HEK293 (cell line): ENCODE results near the gene CEP85L.

ENCODE experiments used
- CTCF ChIA-PET: fragments of 350-600 bp; formaldehyde crosslinking; extraction: SDS; loops from one replicate; lab custom pipeline; 2021; ENCODE audit warnings: antibody characterized with exemption; lab: Yijun Ruan, JAX
- POLR2A ChIA-PET: fragments of 300-600 bp; formaldehyde crosslinking; extraction: SDS; loops from one replicate; lab custom pipeline; 2020; ENCODE audit warnings: antibody characterized with exemption, inconsistent platforms; lab: Yijun Ruan, JAX
- H3K27ac ChIP-seq: fragments of 200-500 bp; sonication (Bioruptor generic); 2 replicates; pipeline ENCODE4 v1.5.1; 2014; ENCODE audit warnings: low read depth, low read length, control low read depth, inconsistent platforms; ENCODE audit errors: extremely low read depth
- H3K36me3 ChIP-seq, 2 experiments: fragments of 200-500 bp in 1 of 2; sonication (Bioruptor generic) in 1 of 2; 1 replicate in 1 of 2; 2 replicates in 1 of 2; pipeline ENCODE4 v1.5.1; 2014 to 2017; ENCODE audit warnings: inconsistent platforms in 2 of 2, low read length in 2 of 2; ENCODE audit not compliant: control insufficient read depth in 2 of 2, insufficient read depth in 1 of 2
- H3K4me1 ChIP-seq: fragments of 200-500 bp; sonication (Bioruptor generic); 2 replicates; pipeline ENCODE4 v1.5.1; 2014; ENCODE audit warnings: mild to moderate bottlenecking, low read length, inconsistent platforms; ENCODE audit not compliant: control insufficient read depth, insufficient read depth
- H3K4me3 ChIP-seq: 2 replicates; pipeline ENCODE4 v1.5.1; 2011; ENCODE audit warnings: low read depth, mild to moderate bottlenecking, control low read depth, low read length, moderate library complexity
- H3K9me3 ChIP-seq: fragments of 200-500 bp; sonication (Bioruptor generic); 2 replicates; pipeline ENCODE4 v1.5.1; 2014; ENCODE audit warnings: low read depth, low read length, inconsistent platforms; ENCODE audit not compliant: control insufficient read depth, insufficient read depth
- IKZF3 ChIP-seq: fragments of 450-650 bp; IDR thresholded peaks from 2 replicates; pipeline ENCODE4 v1.5.0; 2018; ENCODE audit warnings: missing biosample characterization, mild to moderate bottlenecking, missing genetic modification characterization, moderate library complexity
- MZF1 ChIP-seq: fragments of 450-650 bp; formaldehyde crosslinking; IDR thresholded peaks from 2 replicates; pipeline ENCODE4 v1.5.1; 2017; ENCODE audit warnings: missing biosample characterization, missing genetic modification characterization, borderline replicate concordance
- SETDB1 ChIP-seq: IDR thresholded peaks from one replicate; pipeline ENCODE4 v1.6.1; 2017; ENCODE audit warnings: mild to moderate bottlenecking, low read length, moderate library complexity, mixed read lengths; ENCODE audit not compliant: insufficient read length
- SP3 ChIP-seq: fragments of 450-650 bp; formaldehyde crosslinking; IDR thresholded peaks from 2 replicates; pipeline ENCODE4 v1.5.1; 2016; ENCODE audit warnings: missing biosample characterization, missing genetic modification characterization
- ZBTB8A ChIP-seq: fragments of 450-650 bp; formaldehyde crosslinking; IDR thresholded peaks from 2 replicates; pipeline ENCODE4 v1.5.1; 2016; ENCODE audit warnings: missing biosample characterization, missing genetic modification characterization
- ZFP69B ChIP-seq: fragments of 450-650 bp; formaldehyde crosslinking; IDR thresholded peaks from 2 replicates; pipeline ENCODE4 v1.5.1; 2016; ENCODE audit warnings: missing biosample characterization, missing genetic modification characterization
- ZNF311 ChIP-seq: fragments of 450-650 bp; formaldehyde crosslinking; IDR thresholded peaks from 2 replicates; pipeline ENCODE4 v1.5.1; 2017; ENCODE audit warnings: missing biosample characterization, missing genetic modification characterization, borderline replicate concordance
- ZNF416 ChIP-seq: fragments of 450-650 bp; formaldehyde crosslinking; IDR thresholded peaks from 2 replicates; pipeline ENCODE4 v1.5.1; 2016; ENCODE audit warnings: missing biosample characterization, missing genetic modification characterization
- ZNF473 ChIP-seq: fragments of 450-650 bp; formaldehyde crosslinking; IDR thresholded peaks from 2 replicates; pipeline ENCODE4 v1.5.1; 2017; ENCODE audit warnings: missing biosample characterization, missing genetic modification characterization
- ZNF549 ChIP-seq: fragments of 450-650 bp; IDR thresholded peaks from 2 replicates; pipeline ENCODE4 v1.5.1; 2018; ENCODE audit warnings: missing biosample characterization, missing genetic modification characterization, mild to moderate bottlenecking, inconsistent platforms, moderate library complexity
- ZNF747 ChIP-seq: fragments of 450-650 bp; formaldehyde crosslinking; IDR thresholded peaks from 2 replicates; pipeline ENCODE4 v1.5.1; 2016; ENCODE audit warnings: missing biosample characterization, missing genetic modification characterization
- ZNF777 ChIP-seq: fragments of 450-650 bp; formaldehyde crosslinking; IDR thresholded peaks from 2 replicates; pipeline ENCODE4 v1.5.1; 2017; ENCODE audit warnings: missing biosample characterization, missing genetic modification characterization, borderline replicate concordance
- TF ChIP-seq, protein P1 (sequence below): fragments of 450-650 bp; formaldehyde crosslinking; IDR thresholded peaks from 2 replicates; pipeline ENCODE4 v1.5.1; 2016; ENCODE audit warnings: missing biosample characterization, missing genetic modification characterization
- TF ChIP-seq, protein P2 (sequence below): fragments of 450-650 bp; formaldehyde crosslinking; IDR thresholded peaks from 2 replicates; pipeline ENCODE4 v1.5.1; 2017; ENCODE audit warnings: missing biosample characterization, missing genetic modification characterization
- TF ChIP-seq, protein P3 (sequence below): fragments of 450-650 bp; formaldehyde crosslinking; IDR thresholded peaks from 2 replicates; pipeline ENCODE4 v1.5.1; 2016; ENCODE audit warnings: missing biosample characterization, missing genetic modification characterization

CEP85L gene

DNA sequence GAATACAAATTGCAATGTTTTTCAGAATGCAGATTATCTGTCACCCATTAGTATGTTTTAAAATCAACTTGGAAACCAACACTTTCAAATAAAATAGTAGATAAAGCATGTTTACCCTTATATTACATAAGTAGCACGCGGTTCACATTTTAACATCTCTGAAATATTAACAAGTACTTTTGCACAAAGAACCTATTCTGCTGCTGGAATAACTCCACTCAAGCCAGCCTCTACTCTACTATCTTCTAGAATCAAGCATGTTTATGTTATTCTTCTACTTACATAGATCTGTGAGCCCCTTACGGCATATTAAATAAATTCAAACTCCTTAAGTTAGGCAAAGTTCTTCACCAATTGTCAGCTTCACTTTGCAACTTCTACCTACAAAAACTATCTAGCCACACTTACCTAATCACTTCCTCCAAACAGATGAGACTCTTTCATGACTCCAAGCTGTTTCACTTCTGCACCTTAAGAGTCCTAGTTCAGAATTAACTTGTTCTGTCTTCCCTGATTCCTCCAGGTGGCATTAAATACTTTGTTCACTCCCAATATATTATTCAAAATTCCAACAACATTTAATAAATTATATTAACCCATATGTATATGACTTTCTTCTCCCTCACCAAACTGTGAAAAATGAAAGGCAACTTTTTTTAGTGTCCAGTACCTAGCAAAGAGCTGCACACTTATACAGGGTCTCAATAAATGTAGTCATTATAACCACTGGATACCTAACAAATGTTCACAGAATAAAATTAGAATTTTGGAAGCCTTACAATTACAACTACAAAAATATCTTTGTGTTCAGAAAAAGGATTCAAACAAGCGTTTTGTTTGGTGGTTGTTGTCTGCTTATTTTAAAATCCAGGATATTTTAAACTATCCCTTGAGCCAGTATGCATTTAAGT is 12.1 kb downstream of the CEP85L start (continued):
- TF ChIP-seq ZNF473 (tag by site-specific recombination), result no peak
- TF ChIP-seq, protein P1, sequence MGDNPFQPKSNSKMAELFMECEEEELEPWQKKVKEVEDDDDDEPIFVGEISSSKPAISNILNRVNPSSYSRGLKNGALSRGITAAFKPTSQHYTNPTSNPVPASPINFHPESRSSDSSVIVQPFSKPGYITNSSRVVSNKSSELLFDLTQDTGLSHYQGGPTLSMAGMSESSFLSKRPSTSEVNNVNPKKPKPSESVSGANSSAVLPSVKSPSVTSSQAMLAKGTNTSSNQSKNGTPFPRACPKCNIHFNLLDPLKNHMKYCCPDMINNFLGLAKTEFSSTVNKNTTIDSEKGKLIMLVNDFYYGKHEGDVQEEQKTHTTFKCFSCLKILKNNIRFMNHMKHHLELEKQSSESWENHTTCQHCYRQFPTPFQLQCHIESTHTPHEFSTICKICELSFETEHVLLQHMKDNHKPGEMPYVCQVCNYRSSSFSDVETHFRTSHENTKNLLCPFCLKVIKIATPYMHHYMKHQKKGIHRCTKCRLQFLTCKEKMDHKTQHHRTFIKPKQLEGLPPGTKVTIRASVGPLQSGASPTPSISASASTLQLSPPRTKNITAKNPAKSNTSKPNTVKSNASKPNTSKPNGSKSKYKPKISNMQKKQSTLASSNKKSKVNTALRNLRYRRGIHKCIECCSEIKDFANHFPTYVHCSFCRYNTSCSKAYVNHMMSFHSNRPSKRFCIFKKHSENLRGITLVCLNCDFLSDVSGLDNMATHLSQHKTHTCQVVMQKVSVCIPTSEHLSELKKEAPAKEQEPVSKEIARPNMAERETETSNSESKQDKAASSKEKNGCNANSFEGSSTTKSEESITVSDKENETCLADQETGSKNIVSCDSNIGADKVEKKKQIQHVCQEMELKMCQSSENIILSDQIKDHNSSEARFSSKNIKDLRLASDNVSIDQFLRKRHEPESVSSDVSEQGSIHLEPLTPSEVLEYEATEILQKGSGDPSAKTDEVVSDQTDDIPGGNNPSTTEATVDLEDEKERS (tag by site-specific recombination), result no peak
- TF ChIP-seq, protein P2, sequence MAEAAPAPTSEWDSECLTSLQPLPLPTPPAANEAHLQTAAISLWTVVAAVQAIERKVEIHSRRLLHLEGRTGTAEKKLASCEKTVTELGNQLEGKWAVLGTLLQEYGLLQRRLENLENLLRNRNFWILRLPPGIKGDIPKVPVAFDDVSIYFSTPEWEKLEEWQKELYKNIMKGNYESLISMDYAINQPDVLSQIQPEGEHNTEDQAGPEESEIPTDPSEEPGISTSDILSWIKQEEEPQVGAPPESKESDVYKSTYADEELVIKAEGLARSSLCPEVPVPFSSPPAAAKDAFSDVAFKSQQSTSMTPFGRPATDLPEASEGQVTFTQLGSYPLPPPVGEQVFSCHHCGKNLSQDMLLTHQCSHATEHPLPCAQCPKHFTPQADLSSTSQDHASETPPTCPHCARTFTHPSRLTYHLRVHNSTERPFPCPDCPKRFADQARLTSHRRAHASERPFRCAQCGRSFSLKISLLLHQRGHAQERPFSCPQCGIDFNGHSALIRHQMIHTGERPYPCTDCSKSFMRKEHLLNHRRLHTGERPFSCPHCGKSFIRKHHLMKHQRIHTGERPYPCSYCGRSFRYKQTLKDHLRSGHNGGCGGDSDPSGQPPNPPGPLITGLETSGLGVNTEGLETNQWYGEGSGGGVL, result no peak
- TF ChIP-seq ZNF777 (tag by site-specific recombination), result no peak

DNA sequence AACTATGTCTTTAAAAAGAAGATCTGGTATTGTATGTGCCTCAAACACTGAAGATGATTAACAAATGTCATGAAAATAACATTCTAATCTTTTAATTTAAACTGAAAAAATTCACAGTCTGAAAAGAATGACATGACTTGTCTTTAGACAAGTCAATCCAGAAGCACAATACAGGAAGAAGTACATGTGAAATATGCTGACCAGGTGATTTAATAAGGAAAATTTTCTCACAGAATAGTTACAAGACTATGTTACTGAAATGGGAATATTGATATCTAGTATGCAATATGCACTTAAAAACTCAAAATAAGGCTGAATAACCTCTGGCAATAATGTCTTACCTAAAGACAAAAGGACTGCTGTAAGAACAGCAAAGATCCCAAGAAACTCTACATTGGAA is 13.1 kb downstream of the CEP85L start:
- H3K36me3 ChIP-seq, result no peaks in the 10 kb centered on the region
- 0 out of 2 replicates have a peak, but pooled peaks cover 4% of the 10 kb centered on the region for H3K4me1 ChIP-seq
- H3K27ac ChIP-seq, result no peak overlapping the region
- TF ChIP-seq, protein P3, sequence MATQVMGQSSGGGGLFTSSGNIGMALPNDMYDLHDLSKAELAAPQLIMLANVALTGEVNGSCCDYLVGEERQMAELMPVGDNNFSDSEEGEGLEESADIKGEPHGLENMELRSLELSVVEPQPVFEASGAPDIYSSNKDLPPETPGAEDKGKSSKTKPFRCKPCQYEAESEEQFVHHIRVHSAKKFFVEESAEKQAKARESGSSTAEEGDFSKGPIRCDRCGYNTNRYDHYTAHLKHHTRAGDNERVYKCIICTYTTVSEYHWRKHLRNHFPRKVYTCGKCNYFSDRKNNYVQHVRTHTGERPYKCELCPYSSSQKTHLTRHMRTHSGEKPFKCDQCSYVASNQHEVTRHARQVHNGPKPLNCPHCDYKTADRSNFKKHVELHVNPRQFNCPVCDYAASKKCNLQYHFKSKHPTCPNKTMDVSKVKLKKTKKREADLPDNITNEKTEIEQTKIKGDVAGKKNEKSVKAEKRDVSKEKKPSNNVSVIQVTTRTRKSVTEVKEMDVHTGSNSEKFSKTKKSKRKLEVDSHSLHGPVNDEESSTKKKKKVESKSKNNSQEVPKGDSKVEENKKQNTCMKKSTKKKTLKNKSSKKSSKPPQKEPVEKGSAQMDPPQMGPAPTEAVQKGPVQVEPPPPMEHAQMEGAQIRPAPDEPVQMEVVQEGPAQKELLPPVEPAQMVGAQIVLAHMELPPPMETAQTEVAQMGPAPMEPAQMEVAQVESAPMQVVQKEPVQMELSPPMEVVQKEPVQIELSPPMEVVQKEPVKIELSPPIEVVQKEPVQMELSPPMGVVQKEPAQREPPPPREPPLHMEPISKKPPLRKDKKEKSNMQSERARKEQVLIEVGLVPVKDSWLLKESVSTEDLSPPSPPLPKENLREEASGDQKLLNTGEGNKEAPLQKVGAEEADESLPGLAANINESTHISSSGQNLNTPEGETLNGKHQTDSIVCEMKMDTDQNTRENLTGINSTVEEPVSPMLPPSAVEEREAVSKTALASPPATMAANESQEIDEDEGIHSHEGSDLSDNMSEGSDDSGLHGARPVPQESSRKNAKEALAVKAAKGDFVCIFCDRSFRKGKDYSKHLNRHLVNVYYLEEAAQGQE (tag by site-specific recombination), result no peak
- TF ChIP-seq ZNF747, result no peak
- no peak for TF ChIP-seq ZBTB8A (tag by site-specific recombination)
- H3K4me3 ChIP-seq, result no peak overlapping the region
- ChIA-PET POLR2A (interaction anchor here (1.0 kb wide), 1 partner anchor 13 kb away, joined by 5 read pairs; the partner anchor contains the start of gene CEP85L), CTCF (no interaction called here)
- no peaks in the 10 kb centered on the region for H3K9me3 ChIP-seq

DNA sequence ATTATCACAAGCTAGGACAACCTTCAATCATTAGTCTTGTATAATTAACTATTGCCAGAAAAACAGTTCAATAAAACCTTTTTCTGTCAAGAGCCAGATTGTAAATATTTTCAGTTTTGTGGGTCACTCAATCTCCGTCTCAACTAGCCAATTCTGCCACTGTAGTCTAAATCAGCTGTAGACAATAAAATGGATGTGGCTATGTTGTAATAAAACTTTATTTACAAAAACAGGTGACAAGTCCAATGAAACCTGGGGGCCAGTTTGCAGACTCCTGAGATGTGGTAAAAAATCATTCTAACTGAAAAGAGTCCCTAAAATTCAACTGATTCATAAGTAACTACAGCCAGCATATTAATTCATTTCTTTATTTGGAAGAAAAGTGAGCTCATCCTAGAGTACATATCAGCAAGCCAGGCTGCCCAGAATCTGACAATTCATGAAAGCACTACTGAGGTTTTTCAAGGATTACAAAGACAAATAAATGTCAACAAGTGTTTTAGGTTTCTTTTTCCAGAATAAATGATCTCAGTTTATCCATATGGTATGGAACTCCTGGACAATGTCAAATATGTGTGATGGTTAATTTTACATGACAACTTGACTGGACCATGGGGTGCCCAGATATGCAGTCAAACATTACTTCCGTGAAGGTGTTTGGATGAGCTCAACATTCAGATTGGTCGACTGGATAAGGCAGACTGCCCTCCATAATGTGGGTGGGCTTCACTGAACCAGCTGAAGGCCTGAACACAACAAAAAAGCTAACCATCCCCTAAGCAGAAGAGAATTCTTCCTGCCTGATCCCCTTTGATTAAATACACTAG is 15.3 kb downstream of the CEP85L start:
- H3K36me3 ChIP-seq, result peaks cover 0 to 3% of the 10 kb centered on the region in 2 experiments; a peak in 2 of 3 replicates
- H3K4me1 ChIP-seq, result no peaks in the 10 kb centered on the region
- POLR2A ChIA-PET, result interaction anchor here (0.6 kb wide), 1 partner anchor 135 kb away, joined by 4 read pairs; no protein-coding TSS in a partner anchor
- no peak overlapping the region for H3K4me3 ChIP-seq
- CTCF ChIA-PET, result interaction anchor here (0.6 to 1.5 kb wide), 6 partner anchors 43 to 661 kb away, joined by 3 read pairs; no protein-coding TSS in a partner anchor
- no peak overlapping the region for H3K27ac ChIP-seq
- H3K9me3 ChIP-seq, result no peaks in the 10 kb centered on the region
- no peak for TF ChIP-seq ZNF311 (tag by site-specific recombination)
- TF ChIP-seq SP3 (tag by site-specific recombination), result no peak
- peak; percentile 88; the same call in 1 of the 2 replicates for TF ChIP-seq ZNF416 (tag by site-specific recombination)
- peak; percentile 49; the same call in 1 of the 2 replicates for TF ChIP-seq MZF1 (tag by site-specific recombination)
- peak; percentile 78 for TF ChIP-seq SETDB1
- TF ChIP-seq ZNF549 (tag by site-specific recombination), result peak; percentile 58
- no peak for TF ChIP-seq ZFP69B (tag by site-specific recombination)
- no peak for TF ChIP-seq IKZF3
- TF ChIP-seq, all 188 proteins: peak for 4
